HUES48 (cell line): ENCODE measurements around the gene PPARGC1A.

Experiments
- H3K27ac ChIP-seq: one replicate; pipeline ENCODE4 v1.7.0; 2013; ENCODE audit warnings: low read depth, low read length, inconsistent platforms
- H3K27me3 ChIP-seq: 2 replicates; pipeline ENCODE4 v1.6.1; 2013; ENCODE audit warnings: mild to moderate bottlenecking, low read length; ENCODE audit not compliant: control insufficient read depth, insufficient read depth
- H3K36me3 ChIP-seq: 2 replicates; pipeline ENCODE4 v1.6.1; 2013; ENCODE audit warnings: low read length; ENCODE audit not compliant: control insufficient read depth, insufficient read depth
- H3K4me1 ChIP-seq: 2 replicates; pipeline ENCODE4 v1.6.1; 2013; ENCODE audit warnings: mild to moderate bottlenecking, low read length; ENCODE audit not compliant: control insufficient read depth, insufficient read depth
- H3K4me3 ChIP-seq: 2 replicates; pipeline ENCODE4 v1.5.1; 2013; ENCODE audit warnings: mild to moderate bottlenecking, low read depth, low read length
- H3K9ac ChIP-seq: 2 replicates; pipeline ENCODE4 v1.6.1; 2013; ENCODE audit warnings: mild to moderate bottlenecking, low read depth, low read length, moderate library complexity
- H3K9me3 ChIP-seq: 2 replicates; pipeline ENCODE4 v1.6.1; 2013; ENCODE audit warnings: low read length; ENCODE audit not compliant: control insufficient read depth, insufficient read depth

Gene PPARGC1A

DNA sequence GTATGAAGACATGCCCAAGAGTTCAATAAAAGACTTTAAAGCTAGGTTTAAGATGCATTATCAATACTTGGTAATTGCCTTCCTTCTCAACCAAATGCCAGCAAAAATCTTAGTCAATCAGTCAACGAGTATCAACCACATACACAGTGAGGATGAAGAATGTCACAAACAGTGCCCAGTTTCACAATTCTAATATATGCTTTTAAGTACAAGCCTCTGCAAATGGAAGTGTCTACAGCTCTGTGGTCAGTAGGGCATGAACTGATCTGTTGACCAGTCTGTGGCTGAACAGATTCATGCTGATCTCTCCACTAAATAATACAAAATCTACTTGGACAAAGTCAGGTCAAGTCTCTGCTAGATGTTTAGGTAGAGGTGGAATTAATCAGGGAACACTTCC is 27.9 kb downstream of the PPARGC1A start:
- Histone ChIP-seq H3K4me1 (no peaks in the 10 kb centered on the region; the same call in 1 of the 2 replicates), H3K27me3 (no peaks in the 10 kb centered on the region), H3K36me3 (no peaks in the 10 kb centered on the region), H3K9ac (no peak overlapping the region), H3K9me3 (no peaks in the 10 kb centered on the region), H3K4me3 (no peak overlapping the region), H3K27ac (no peak overlapping the region)

- H3K9me3 ChIP-seq: no peaks in the 10 kb centered on the region
- H3K9ac ChIP-seq: no peak overlapping the region
- no peaks in the 10 kb centered on the region for H3K36me3 ChIP-seq
- H3K27ac ChIP-seq: no peak overlapping the region
- no peak overlapping the region for H3K4me3 ChIP-seq
- H3K4me1 ChIP-seq: no peaks in the 10 kb centered on the region
- no peaks in the 10 kb centered on the region for H3K27me3 ChIP-seq
These were observed 28.9 kb downstream of the PPARGC1A start for GRCh38 chr4:23860919-23861318.

DNA sequence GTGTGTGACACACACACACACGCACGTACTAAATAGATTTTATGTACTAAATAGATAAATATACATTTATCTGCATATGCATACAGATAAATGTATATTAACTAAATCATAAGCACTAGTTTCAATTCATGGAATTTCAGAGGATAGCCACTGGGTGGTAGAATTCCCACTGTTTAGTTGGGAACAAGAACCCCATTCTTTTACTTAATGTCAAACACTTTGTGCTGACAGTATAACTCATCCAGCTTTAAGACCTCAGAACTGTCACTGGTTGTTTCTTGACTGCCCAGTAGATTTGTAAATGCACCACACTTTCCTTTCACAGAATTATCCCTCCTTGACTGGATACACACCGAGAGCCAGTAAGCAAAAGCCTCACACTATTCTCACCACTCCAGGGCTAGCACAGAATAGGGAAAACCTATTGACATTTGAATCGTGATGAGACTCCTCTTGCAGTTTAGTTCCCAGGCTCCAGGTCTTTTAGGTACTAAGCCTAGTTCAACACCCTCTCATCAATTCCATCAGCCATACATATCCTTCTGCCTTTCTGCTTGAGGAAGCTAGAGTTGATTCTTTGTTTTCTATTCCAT is 32.4 kb downstream of the PPARGC1A start:
- no peak overlapping the region for H3K9ac ChIP-seq
- H3K27ac ChIP-seq: no peak overlapping the region
- H3K9me3 ChIP-seq: no peaks in the 10 kb centered on the region
- H3K27me3 ChIP-seq: no peaks in the 10 kb centered on the region
- H3K4me3 ChIP-seq: no peak overlapping the region
- H3K36me3 ChIP-seq: no peaks in the 10 kb centered on the region
- no peaks in the 10 kb centered on the region for H3K4me1 ChIP-seq

GRCh38 chr4:23856630-23857029 is 33.2 kb downstream of the PPARGC1A start:
- Histone ChIP-seq H3K4me3 (no peak overlapping the region), H3K9ac (no peak overlapping the region), H3K36me3 (no peaks in the 10 kb centered on the region), H3K27me3 (no peaks in the 10 kb centered on the region), H3K27ac (no peak overlapping the region), H3K9me3 (no peaks in the 10 kb centered on the region), H3K4me1 (peaks cover 8% of the 10 kb centered on the region)

- Histone ChIP-seq H3K27ac (no peak overlapping the region), H3K4me3 (no peak overlapping the region), H3K9me3 (no peaks in the 10 kb centered on the region), H3K4me1 (peaks cover 13% of the 10 kb centered on the region), H3K27me3 (no peaks in the 10 kb centered on the region), H3K9ac (no peak overlapping the region), H3K36me3 (no peaks in the 10 kb centered on the region)
These were observed 33.8 kb downstream of the PPARGC1A start for GRCh38 chr4:23855912-23856605.

GRCh38 chr4:23853986-23854660 is 35.7 kb downstream of the PPARGC1A start:
- peaks cover 16% of the 10 kb centered on the region for H3K4me1 ChIP-seq
- H3K9ac ChIP-seq: no peak overlapping the region
- H3K9me3 ChIP-seq: no peaks in the 10 kb centered on the region
- H3K36me3 ChIP-seq: no peaks in the 10 kb centered on the region
- no peak overlapping the region for H3K4me3 ChIP-seq
- H3K27ac ChIP-seq: no peak overlapping the region
- H3K27me3 ChIP-seq: no peaks in the 10 kb centered on the region

- Histone ChIP-seq H3K36me3 (no peaks in the 10 kb centered on the region), H3K4me1 (peaks cover 16% of the 10 kb centered on the region), H3K4me3 (peak overlapping the region; percentile 24; the same call in 1 of the 2 replicates), H3K27me3 (no peaks in the 10 kb centered on the region), H3K27ac (no peak overlapping the region), H3K9ac (no peak overlapping the region), H3K9me3 (no peaks in the 10 kb centered on the region)
These were observed 38.4 kb downstream of the PPARGC1A start for GRCh38 chr4:23851464-23851863.

DNA sequence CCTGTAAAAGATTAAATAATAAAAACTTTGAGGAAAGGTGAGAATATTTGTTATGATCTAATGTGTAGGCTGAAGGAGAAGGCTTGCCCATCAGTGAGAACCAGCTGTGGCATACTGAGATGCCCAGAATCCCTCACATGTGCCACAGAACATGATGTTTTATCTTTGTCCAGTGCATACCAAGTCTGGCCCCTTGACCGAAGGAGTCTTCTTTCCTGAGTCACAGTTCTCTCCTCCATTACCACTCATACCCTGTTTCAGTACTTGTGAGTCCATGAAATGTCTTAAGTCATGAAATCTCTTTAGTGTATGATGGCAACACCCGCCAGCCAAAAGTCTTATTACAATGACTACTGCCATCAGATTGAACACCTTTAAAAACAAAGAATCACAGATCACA is 42.7 kb downstream of the PPARGC1A start:
- Histone ChIP-seq H3K9me3 (no peaks in the 10 kb centered on the region), H3K36me3 (no peaks in the 10 kb centered on the region), H3K9ac (no peak overlapping the region), H3K4me1 (peaks cover 14% of the 10 kb centered on the region), H3K4me3 (no peak overlapping the region), H3K27me3 (no peaks in the 10 kb centered on the region), H3K27ac (no peak overlapping the region)

- Histone ChIP-seq H3K9me3 (no peaks in the 10 kb centered on the region), H3K27ac (no peak overlapping the region), H3K4me1 (no peaks in the 10 kb centered on the region), H3K27me3 (no peaks in the 10 kb centered on the region), H3K36me3 (no peaks in the 10 kb centered on the region), H3K9ac (no peak overlapping the region), H3K4me3 (no peak overlapping the region)
These were observed 44.9 kb downstream of the PPARGC1A start for GRCh38 chr4:23844961-23845360.

GRCh38 chr4:23839279-23839678 is 50.6 kb downstream of the PPARGC1A start:
- Histone ChIP-seq H3K9me3 (no peaks in the 10 kb centered on the region), H3K36me3 (no peaks in the 10 kb centered on the region), H3K27me3 (no peaks in the 10 kb centered on the region), H3K4me3 (no peak overlapping the region), H3K9ac (no peak overlapping the region), H3K27ac (no peak overlapping the region), H3K4me1 (no peaks in the 10 kb centered on the region)

GRCh38 chr4:23838607-23839006 is 51.2 kb downstream of the PPARGC1A start:
- Histone ChIP-seq H3K9ac (no peak overlapping the region), H3K36me3 (no peaks in the 10 kb centered on the region)

More at GRCh38 chr4:23838607-23839006, 51.2 kb downstream of the PPARGC1A start:
- Histone ChIP-seq H3K9me3 (no peaks in the 10 kb centered on the region), H3K27me3 (no peaks in the 10 kb centered on the region), H3K4me1 (no peaks in the 10 kb centered on the region), H3K27ac (no peak overlapping the region), H3K4me3 (no peak overlapping the region)
